ENCODE data around the gene FAM168A. TPM values are rescaled to one million over a fixed set of nuclear protein-coding genes. Genes with fewer than 3 reads are reported as not detected.
"Not testable (repeated sequence)": the region's sequence is repeated elsewhere in the genome, so short reads cannot be mapped to it uniquely, and the experiment has no call there.

The FAM168A gene
- total RNA-seq, 4 donors from 2014 or later: 17.5 to 43.4 (median 23.3) TPM

GRCh38 chr11:73477518-73477917, 120.4 kb downstream of the FAM168A start:
- TF ChIP-seq CTCF (IDR thresholded peaks at IDR 0.05): no peak
- no peak for TF ChIP-seq POLR2AphosphoS5 (IDR thresholded peaks at IDR 0.05)
- TF ChIP-seq EP300 (IDR thresholded peaks at IDR 0.05; ENCODE audit: low read depth): no peak
- no peak for TF ChIP-seq POLR2A (IDR thresholded peaks at IDR 0.05)
- Histone ChIP-seq H3K27ac (no peak overlapping the region), H3K4me1 (no peaks in the 10 kb centered on the region), H3K36me3 (no peaks in the 10 kb centered on the region), H3K27me3 (no peaks in the 10 kb centered on the region), H3K4me3 (no peak overlapping the region), H3K9me3 (peaks cover 11 to 13% of the 10 kb centered on the region in 2 donors)
- DNase-seq: no peak
- in situ Hi-C loops (cut with MboI; ENCODE audit: low pct_ligation_motif_present in 1 of 4, low pct_unique_long_range_greater_than_20kb in 1 of 4, low sequenced_read_pairs in 3 of 4): no loop called here
- 91 to 93% methylated on average over 2 of the region's 2 CpGs for WGBS, 2 donors (ENCODE audit: low coverage in 1 of 2)
- intact Hi-C loops (cut with DNase I; ENCODE audit: low total_unique reads): loop anchor here (10.0 kb wide), 1 partner anchor 187 kb away; no protein-coding TSS in a partner anchor

GRCh38 chr11:73475549-73476095, 122.3 kb downstream of the FAM168A start:
- intact Hi-C loops (cut with DNase I; ENCODE audit: low total_unique reads) (loop anchor here (10.0 kb wide), 1 partner anchor 189 kb away; no protein-coding TSS in a partner anchor), in situ Hi-C loops (cut with MboI; ENCODE audit: low pct_ligation_motif_present in 1 of 4, low pct_unique_long_range_greater_than_20kb in 1 of 4, low sequenced_read_pairs in 3 of 4) (no loop called here)
- DNase-seq: no peak
- no peaks in the 10 kb centered on the region for H3K36me3 ChIP-seq
- H3K27ac ChIP-seq: no peak overlapping the region
- H3K4me1 ChIP-seq: no peaks in the 10 kb centered on the region
- H3K9me3 ChIP-seq: peaks cover 11 to 13% of the 10 kb centered on the region in 2 donors
- no peak for TF ChIP-seq POLR2AphosphoS5 (IDR thresholded peaks at IDR 0.05)
- H3K27me3 ChIP-seq: no peaks in the 10 kb centered on the region
- H3K4me3 ChIP-seq: no peak overlapping the region

- Histone ChIP-seq H3K4me1 (no peaks in the 10 kb centered on the region), H3K27me3 (no peaks in the 10 kb centered on the region), H3K4me3 (no peak overlapping the region), H3K9me3 (peaks cover 11 to 13% of the 10 kb centered on the region in 2 donors), H3K36me3 (no peaks in the 10 kb centered on the region), H3K27ac (no peak overlapping the region)
- TF ChIP-seq POLR2A (IDR thresholded peaks at IDR 0.05) (no peak), CTCF (IDR thresholded peaks at IDR 0.05) (no peak), EP300 (IDR thresholded peaks at IDR 0.05; ENCODE audit: low read depth) (no peak), POLR2AphosphoS5 (IDR thresholded peaks at IDR 0.05) (no peak)
- in situ Hi-C loops (cut with MboI; ENCODE audit: low pct_ligation_motif_present in 1 of 4, low pct_unique_long_range_greater_than_20kb in 1 of 4, low sequenced_read_pairs in 3 of 4) (no loop called here), intact Hi-C loops (cut with DNase I; ENCODE audit: low total_unique reads) (loop anchor here (10.0 kb wide), 1 partner anchor 192 kb away; no protein-coding TSS in a partner anchor)
- DNase-seq: no peak
- WGBS, 2 donors (ENCODE audit: low coverage in 1 of 2): 90 to 100% methylated on average over 1 of the region's 1 CpG
Observed at GRCh38 chr11:73473252-73473651, 124.7 kb downstream of the FAM168A start.

GRCh38 chr11:73470036-73470612, 127.8 kb downstream of the FAM168A start:
- H3K9me3 ChIP-seq; H3K36me3 ChIP-seq; H3K4me1 ChIP-seq; H3K27me3 ChIP-seq; H3K27ac ChIP-seq; H3K4me3 ChIP-seq; DNase-seq; in situ Hi-C loops (cut with MboI; ENCODE audit: low pct_ligation_motif_present in 1 of 4, low pct_unique_long_range_greater_than_20kb in 1 of 4, low sequenced_read_pairs in 3 of 4): not testable (repeated sequence)
- WGBS, 2 donors (ENCODE audit: low coverage in 1 of 2): 93 to 94% methylated on average over 3 to 13 of the region's 13 CpGs
- intact Hi-C loops (cut with DNase I; ENCODE audit: low total_unique reads): loop anchor here (10.0 kb wide), 1 partner anchor 195 kb away; no protein-coding TSS in a partner anchor

GRCh38 chr11:73469401-73469800, 128.5 kb downstream of the FAM168A start:
- in situ Hi-C loops (cut with MboI; ENCODE audit: low pct_ligation_motif_present in 1 of 4, low pct_unique_long_range_greater_than_20kb in 1 of 4, low sequenced_read_pairs in 3 of 4) (no loop called here), intact Hi-C loops (cut with DNase I; ENCODE audit: low total_unique reads) (no loop called here)
- DNase-seq: no peak
- Histone ChIP-seq H3K4me3 (no peak overlapping the region), H3K36me3 (no peaks in the 10 kb centered on the region), H3K9me3 (no peaks in the 10 kb centered on the region), H3K4me1 (no peaks in the 10 kb centered on the region), H3K27me3 (no peaks in the 10 kb centered on the region), H3K27ac (no peak overlapping the region)
- TF ChIP-seq EP300 (IDR thresholded peaks at IDR 0.05; ENCODE audit: low read depth) (no peak), CTCF (IDR thresholded peaks at IDR 0.05) (no peak), POLR2AphosphoS5 (IDR thresholded peaks at IDR 0.05) (no peak), POLR2A (IDR thresholded peaks at IDR 0.05) (no peak)
- 73 to 90% methylated on average over 2 to 3 of the region's 3 CpGs for WGBS, 2 donors (ENCODE audit: low coverage in 1 of 2)
